OCI-M2 (cell line): ENCODE measurements around the gene ABCG4.

Experiments used
- DNase-seq: peaks from one replicate; lab custom pipeline; 2025; ENCODE audit not compliant: unreplicated experiment; lab: John Stamatoyannopoulos, UW

Gene ABCG4

GRCh38 chr11:119205080-119205479 lies 56.2 kb downstream of the ABCG4 start:
- DNase-seq: no peak

DNA sequence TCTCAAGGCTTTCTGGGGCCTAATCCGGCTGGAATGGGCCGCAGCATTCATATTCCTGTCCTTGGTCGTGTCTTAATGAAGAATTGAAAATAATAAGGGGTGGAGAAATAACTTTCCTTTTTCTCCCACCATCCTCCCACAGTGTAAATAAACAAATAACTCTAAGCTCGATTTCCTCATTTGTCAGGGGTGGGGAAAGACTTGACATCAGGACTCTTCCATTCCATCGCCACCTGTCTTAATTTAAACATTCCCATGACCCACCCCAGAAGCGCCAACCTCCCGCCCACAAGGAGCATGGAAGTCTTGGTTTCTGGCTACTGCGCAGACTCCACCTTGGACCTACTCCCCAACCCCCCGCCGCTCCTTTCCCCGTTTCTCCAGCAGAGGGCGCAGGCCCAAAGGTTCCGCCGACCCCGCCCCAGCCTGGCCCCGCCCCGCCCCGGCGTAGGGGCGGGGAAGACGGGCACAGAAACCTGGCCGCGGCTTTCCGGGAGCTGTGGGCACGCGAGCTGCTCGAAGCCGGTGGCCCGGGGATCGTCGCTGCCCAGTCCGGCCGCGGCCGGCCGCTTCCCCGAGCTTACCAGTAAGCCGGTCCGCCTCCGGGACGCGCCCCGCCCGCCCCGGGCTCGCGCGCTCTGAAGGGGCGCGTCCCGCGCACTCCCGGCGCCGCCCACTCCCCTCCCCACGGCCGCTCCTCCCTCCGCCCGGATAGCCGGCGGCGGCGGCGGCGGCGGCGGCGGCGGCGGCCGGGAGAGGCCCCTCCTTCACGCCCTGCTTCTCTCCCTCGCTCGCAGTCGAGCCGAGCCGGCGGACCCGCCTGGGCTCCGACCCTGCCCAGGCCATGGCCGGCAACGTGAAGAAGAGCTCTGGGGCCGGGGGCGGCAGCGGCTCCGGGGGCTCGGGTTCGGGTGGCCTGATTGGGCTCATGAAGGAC lies 57.0 kb downstream of the ABCG4 start, which contains the start of gene CBL:
TSS of gene CBL (plus strand) at position 766 of the 937 bp plus-strand sequence. CDS start at position 845, 79 bp downstream.
- peak; percentile 50 for DNase-seq

- peak; percentile 28 for DNase-seq
Observed at GRCh38 chr11:119206511-119207414, 57.9 kb downstream of the ABCG4 start.

DNA sequence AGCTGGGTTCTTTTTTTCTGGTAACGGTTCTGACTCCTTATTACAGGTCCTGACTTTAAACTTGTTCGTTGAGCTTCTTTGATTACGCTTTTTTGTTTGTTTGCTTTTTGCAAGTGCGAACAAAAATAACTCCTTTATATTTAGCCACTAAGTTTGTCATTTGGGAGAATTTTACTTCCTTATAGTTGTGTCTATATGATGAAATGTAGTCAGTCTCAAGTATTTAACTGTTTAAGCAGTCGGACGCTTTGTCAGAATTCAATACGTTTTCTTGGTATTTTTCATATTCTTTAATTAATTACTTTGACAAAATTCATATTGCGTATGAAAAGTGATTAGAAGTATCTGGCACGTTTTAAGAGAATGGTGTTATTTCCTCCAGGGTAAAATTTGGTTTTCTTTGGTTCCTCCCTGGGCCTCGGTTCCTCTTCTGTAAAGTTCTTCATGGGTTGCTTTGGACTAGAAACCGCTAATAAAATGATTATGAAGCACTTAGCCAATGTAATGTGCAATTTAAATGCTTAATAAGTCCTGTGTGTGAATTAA lies 58.6 kb downstream of the ABCG4 start:
- no peak for DNase-seq

DNA sequence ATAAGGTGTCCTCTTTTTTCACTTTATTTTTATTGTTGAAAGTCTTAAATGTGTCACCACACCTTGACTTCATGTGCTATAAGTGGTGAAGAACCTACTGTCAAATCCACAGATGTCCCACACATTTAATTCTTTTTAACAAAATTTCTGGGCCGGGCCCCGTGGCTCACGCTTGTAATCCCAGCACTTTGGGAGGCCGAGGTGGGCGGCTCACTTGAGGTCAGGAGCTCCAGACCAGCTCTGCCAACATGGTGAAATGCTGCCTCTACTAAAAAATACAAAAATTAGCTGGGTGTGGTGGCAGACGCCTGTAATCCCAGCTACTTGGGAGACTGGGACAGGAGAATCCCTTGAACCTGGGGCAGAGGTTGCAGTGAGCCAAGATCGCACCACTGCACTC lies 60.3 kb downstream of the ABCG4 start:
- no peak for DNase-seq

GRCh38 chr11:119210050-119210449 lies 61.2 kb downstream of the ABCG4 start:
- DNase-seq: no peak
